Measurements from ENCODE around the gene SLC12A6.

Gene SLC12A6

DNA sequence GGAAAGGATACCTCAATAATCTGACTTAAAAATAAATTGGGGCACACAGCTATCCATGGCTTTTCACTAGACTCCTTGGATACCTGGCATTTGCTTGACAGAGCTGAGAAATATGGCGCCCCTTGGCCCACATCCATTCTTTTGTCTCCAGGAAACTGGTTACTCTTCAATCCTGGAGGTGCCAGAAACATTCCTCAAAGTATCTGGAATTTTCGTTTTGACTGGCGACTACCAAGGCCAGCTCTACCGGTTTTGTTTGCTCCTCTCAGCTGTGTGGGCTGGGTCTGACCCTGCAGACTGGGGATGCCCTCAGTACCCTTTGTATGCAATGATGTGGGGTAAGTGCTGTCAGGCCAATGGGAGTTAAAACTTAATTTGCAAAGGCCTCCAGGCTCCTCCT is 154.6 kb downstream of the SLC12A6 start:
- DNase-seq, result no peak
